IPS DF 19.7 (cell line): Measurements from ENCODE around the gene LPGAT1.
"Not testable (repeated sequence)": the region's sequence is repeated elsewhere in the genome, so short reads cannot be mapped to it uniquely, and the experiment has no call there.

Experiments
- DNase-seq: peaks from one replicate; pipeline ENCODE4 v3.0.0-alpha.2; 2013; ENCODE audit warnings: low read depth, low spot score

The LPGAT1 gene

DNA sequence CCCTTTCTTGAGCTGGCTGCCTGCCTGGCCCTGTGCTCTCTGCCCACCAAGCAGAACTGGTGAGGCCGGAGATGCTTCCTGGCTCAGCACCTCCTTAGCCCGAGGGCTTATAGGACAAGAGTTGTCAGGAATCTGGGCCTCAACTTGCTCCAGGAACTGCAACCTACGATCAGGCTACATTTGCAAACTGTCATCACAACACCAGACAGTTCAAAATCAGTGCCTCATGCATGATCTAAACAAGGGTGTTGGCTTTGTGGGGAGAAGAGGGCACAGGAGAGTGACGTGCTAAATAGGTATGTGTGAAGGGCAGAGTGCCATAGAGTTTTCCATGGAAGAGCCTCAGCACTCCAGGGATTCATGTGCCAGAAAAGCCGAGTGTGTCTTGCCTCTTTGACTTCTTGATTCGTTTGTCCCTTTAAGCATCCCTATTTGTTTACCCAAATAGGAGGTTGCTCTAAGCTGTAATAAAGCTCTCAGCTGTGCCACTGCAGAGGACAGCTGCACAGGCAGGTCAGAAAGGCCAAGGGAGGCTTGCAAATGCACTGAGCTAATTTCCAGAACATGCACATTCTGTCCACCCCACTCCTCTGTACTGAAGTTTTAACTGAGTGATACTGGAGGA, 125.0 kb downstream of the LPGAT1 start:
- DNase-seq: no peak

DNA sequence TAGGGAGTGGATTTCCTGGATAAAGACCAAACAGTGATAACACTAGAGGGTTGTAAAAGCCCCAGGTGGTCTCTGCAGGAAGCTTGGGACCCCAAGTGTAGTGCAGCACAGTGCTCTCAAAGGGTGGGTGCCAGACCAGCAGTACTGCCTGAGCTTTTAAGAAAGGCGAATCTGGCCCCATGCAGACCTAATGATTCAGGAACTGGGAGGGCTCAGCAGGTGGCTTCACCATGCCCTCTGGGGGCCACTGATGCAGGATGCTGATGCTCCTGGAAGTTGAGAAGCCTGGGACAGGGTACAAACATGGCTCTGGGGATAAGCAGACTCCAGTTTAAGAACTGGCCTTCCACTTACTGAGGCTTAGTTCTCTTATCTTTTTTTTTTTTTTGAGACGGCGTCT, 126.0 kb downstream of the LPGAT1 start:
- no peak for DNase-seq

DNA sequence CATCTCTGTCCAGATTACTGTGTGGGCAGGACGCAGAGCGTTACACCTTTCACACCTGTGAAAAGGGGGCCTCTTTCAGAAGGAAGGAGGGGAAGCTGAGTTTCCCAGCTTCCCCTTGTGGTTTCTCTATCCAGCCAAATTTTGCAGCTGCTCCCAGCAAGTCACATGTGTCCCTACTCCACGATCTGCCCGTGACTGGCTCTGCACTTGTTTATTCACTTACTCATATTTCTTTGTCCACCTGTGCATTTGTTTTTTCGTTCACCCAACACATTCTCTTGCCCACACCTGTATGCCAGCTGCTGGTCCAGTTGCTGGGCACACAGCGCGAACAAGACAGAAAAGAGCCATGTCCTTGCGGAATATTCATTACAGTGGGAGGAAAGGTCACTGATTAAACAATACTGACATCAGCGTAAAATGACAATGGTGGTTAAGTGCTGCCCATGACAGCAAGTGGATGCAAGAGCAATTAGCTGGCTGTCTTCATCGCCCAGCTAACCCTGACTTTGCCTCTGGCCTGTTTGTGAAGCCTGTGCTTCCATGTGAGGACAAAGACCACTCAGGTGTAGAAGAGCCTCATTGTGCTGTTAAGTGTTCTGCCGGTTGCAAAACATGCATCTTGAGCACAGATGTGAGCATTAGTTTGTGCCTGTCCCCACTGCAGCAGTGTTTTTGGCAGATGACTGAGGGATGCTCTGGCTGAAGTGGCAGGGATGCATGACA, 126.6 kb downstream of the LPGAT1 start:
- no peak for DNase-seq

DNA sequence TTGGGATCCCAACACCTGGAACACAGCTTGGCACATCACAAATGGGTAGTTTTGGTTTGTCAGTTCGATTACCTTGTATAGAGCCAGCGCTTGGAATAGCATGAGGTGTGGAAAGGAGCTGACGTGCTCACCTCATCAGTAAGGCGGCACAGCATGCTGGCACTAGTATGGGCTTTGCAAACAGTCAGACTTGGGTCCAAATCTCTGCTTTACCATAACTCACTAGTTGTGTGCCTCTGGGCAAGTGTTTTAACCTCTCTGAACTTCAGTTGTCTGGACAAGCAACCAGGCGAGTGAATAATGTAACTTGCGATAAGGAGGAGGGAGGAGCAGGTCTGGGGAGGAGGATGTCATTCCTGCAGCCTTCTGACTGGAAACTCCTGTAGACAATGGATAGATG, 128.8 kb downstream of the LPGAT1 start:
- DNase-seq: no peak

DNA sequence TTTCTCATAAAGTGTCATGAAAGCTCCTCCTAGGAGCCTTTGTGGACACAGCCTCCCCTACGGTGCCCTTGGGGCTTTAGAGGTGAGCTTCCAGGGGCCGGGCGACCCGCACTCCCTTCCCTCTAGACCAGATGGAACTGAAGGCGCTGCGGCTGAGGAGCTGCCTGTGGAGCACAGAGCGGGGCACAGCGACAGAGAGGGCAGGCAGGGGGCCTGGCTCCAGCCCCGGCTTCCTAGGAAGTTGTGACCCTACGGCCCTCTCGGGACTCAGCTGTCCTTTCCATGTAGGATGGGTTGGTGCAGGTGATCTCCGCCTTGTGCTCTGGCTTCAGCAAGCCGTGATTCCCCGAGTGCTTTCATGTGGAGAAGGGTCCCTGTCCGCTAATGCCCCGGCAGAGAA, 131.5 kb downstream of the LPGAT1 start:
- DNase-seq: no peak

DNA sequence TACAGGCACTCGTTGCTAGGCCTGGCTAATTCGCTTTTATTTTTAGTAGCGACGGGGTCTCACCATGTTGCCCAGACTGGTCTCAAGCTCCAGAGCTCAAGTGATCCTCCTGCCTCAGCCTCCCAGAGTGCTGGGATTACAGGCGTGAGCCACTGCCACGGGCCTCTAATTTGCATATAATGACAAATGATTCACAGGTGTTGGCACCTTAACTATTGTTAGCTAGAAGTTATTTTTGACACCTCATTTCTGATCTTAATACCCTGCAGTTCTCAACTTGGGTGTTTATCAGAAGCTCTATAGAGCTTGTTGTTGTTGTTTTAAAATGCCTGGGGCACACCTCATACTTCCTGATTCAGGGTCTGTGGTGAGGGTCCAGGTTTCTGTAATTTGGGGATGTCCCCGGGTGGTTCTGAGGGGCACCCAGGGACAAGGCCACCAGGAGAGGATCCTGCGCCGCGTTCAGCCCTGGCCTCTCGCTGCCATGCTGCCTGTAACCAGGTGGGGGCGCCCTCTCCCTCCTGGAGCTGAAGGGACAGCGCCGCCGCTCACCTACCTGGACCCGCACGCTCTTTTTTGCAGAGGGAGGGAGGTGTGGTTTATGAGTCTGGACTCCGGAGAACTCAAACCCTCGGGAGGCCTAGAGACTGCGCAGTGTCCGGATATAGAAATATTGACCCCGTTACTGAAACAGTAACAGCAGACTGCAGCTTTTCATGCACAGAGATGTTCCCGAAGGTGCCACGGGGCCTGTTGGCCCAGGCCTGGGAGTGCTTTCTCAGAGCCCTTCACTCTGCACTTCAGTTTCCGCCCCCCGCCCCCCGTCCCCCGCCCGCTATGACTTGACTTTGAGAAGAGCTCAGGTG, 132.2 kb downstream of the LPGAT1 start:
- no peak for DNase-seq

DNA sequence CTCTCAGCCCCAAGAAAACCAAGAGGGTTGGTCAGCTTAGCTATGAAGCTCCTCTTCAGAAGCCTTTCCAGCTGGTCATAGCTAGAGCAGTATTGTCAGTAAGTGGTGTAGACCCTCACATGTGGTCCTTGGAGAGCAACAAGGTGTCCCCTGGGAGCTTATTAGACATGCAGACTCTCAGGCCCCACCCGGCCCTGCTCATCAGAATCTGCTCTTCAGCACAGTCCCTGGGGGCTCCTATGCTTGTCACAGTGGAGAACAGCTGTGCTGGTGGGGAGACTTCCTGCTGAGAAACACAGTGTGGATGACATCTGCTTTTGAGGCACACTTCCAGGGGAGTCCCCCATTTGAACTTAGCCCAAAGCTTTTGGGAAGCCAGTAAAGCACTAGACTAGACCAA, 133.2 kb downstream of the LPGAT1 start:
- DNase-seq: no peak

DNA sequence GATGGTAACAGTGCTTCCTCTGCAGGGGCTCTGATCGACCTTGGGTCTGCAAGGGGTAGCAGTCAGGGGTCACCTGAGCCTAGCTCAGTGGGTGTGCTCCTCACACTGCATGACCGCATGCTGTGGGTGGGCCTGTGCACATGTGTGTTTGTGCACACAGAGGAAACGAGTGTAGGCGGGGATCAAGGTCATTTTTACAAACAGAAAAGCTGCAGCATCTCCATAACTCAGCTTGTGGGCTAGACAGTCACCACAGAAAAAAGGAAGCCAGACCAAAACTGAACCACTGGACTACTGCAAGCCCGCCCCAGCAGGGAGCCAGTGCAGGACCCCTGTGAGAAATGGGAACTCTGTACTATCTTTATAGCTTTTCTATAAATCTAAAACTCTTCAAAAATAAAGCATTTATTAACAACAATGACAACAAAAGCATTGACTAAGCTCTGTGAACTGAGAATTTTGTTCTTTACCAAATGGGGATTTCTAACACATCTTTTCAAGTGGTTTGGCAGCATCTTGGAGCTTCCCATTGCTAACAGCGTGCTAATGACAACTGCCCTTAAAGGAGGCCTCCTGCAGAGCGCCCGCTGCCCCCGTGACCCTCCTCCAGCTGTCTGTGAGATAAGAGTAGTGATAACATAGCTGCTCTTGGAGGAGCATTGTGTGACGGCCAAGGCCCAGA, 135.3 kb downstream of the LPGAT1 start:
- DNase-seq: no peak

DNA sequence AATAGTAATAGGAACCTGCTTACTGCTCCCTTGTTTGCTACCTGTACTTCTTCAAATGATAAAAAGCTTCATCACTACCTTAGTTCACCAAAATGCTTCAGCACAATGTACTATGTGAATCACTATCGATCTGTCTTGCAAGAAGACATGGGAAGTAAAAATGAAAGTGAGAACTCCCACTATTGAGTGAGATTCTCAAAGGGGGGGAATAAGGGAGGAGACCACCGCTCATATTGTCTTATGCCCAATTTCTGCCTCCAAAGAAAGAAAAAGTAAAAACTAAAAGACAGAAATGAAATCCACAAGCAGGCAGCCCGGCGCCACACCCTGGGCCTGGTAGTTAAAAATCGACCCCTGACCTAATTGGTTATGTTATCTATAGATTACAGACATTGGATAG, 136.7 kb downstream of the LPGAT1 start:
- DNase-seq: not testable (repeated sequence)
